Adipocyte (in vitro differentiated cells): ENCODE measurements around the gene CT45A9.
"Not testable (repeated sequence)": the region's sequence is repeated elsewhere in the genome, so short reads cannot be mapped to it uniquely, and the experiment has no call there.

Experiments
- DNase-seq: peaks from one replicate; pipeline ENCODE4 v3.0.0-alpha.2; 2015; ENCODE audit warnings: low read depth
- H3K27me3 ChIP-seq: replicated peaks from 2 replicates; pipeline ENCODE4 v1.7.0; 2013; ENCODE audit warnings: mild to moderate bottlenecking, low read length, moderate library complexity; ENCODE audit not compliant: control insufficient read depth, insufficient read depth
- H3K36me3 ChIP-seq: 2 replicates; pipeline ENCODE4 v1.7.0; 2013; ENCODE audit warnings: low read length, mild to moderate bottlenecking, moderate library complexity; ENCODE audit not compliant: control insufficient read depth, insufficient read depth, severe bottlenecking
- H3K4me1 ChIP-seq: 2 replicates; pipeline ENCODE4 v1.7.0; 2013; ENCODE audit warnings: mild to moderate bottlenecking, low read length, moderate library complexity; ENCODE audit not compliant: control insufficient read depth, insufficient read depth
- H3K4me3 ChIP-seq: 2 replicates; pipeline ENCODE4 v1.7.0; 2013; ENCODE audit warnings: mild to moderate bottlenecking, low read length, moderate library complexity
- H3K9ac ChIP-seq: 2 replicates; pipeline ENCODE4 v1.7.0; 2013; ENCODE audit warnings: mild to moderate bottlenecking, low read length, moderate library complexity
- H3K9me3 ChIP-seq: 2 replicates; pipeline ENCODE4 v1.7.0; 2013; ENCODE audit warnings: mild to moderate bottlenecking, low read length, moderate library complexity; ENCODE audit not compliant: control insufficient read depth

CT45A9 gene

GRCh38 chrX:135871712-135872111 is at the start of gene CT45A9:
Gene CT45A9 (minus strand): TSS chrX:135871812. CDS start chrX:135868061, 3,751 bp downstream.
- DNase-seq, H3K9me3 ChIP-seq, H3K4me3 ChIP-seq, H3K27me3 ChIP-seq, H3K9ac ChIP-seq, H3K36me3 ChIP-seq, H3K4me1 ChIP-seq: not testable (repeated sequence)

- peaks cover 41% of the 10 kb centered on the region for H3K27me3 ChIP-seq
- H3K4me3 ChIP-seq, H3K9me3 ChIP-seq, H3K9ac ChIP-seq, H3K4me1 ChIP-seq, H3K36me3 ChIP-seq, DNase-seq: not testable (repeated sequence)
These were observed 48.9 kb upstream of the CT45A9 start for GRCh38 chrX:135920516-135920915.

DNA sequence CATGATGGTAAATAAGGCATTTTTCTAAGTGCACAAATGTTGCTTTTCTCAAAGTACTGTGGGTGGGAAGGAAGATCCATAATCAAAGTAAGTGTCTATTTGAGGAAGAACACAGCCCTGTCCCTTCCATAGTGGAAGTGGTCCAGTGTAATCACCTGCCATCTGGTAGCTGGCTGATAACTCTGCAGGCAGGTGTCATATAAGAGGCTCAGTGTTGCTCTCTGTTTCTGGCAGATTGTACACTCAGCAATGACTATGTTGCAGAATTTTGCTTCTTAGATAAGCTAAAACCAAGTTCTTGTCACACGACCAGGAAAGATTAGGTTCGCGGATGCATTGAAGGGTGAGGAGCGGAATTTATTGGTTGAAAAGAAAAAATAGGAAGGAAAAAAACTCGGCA is 42.8 kb upstream of the CT45A9 start:
- Histone ChIP-seq H3K4me3 (no peak overlapping the region), H3K27me3 (peaks cover 50% of the 10 kb centered on the region), H3K9me3 (peaks cover 18% of the 10 kb centered on the region), H3K36me3 (no peaks in the 10 kb centered on the region), H3K4me1 (no peaks in the 10 kb centered on the region), H3K9ac (no peak overlapping the region)
- DNase-seq, result no peak

GRCh38 chrX:135910251-135910650 is 38.6 kb upstream of the CT45A9 start:
- DNase-seq, result no peak
- Histone ChIP-seq H3K4me1 (no peaks in the 10 kb centered on the region), H3K4me3 (no peak overlapping the region), H3K9ac (no peak overlapping the region), H3K27me3 (peaks cover 33% of the 10 kb centered on the region), H3K9me3 (peaks cover 14% of the 10 kb centered on the region), H3K36me3 (no peaks in the 10 kb centered on the region)

- Histone ChIP-seq H3K36me3 (no peaks in the 10 kb centered on the region), H3K4me1 (no peaks in the 10 kb centered on the region), H3K4me3 (no peak within 1 kb of the TSS), H3K9ac (no peak within 1 kb of the TSS), H3K27me3 (peaks cover 3% of the 10 kb centered on the region), H3K9me3 (no peaks in the 10 kb centered on the region)
- no peak for DNase-seq
These were observed 21.7 kb upstream of the CT45A9 start, which contains the start of the genes CT45A10 and SAGE1 for GRCh38 chrX:135893294-135893817. Gene CT45A10 (minus strand): TSS chrX:135893444. CDS start chrX:135885344, 8,100 bp downstream. Gene SAGE1 (plus strand): TSS chrX:135893716. CDS start chrX:135896243, 2,527 bp downstream.

- H3K36me3 ChIP-seq, result no peaks in the 10 kb centered on the region
- H3K4me1 ChIP-seq, result no peaks in the 10 kb centered on the region
- H3K27me3 ChIP-seq, result peaks cover 3% of the 10 kb centered on the region
- H3K9me3 ChIP-seq, result no peaks in the 10 kb centered on the region
- DNase-seq, result no peak
- H3K9ac ChIP-seq, result no peak overlapping the region
- H3K4me3 ChIP-seq, result no peak overlapping the region
These were observed 21.2 kb upstream of the CT45A9 start for GRCh38 chrX:135892781-135893180.

- DNase-seq, result no peak
- H3K9me3 ChIP-seq, result no peaks in the 10 kb centered on the region
- peaks cover 3% of the 10 kb centered on the region for H3K27me3 ChIP-seq
- H3K4me3 ChIP-seq, result no peak overlapping the region
- H3K36me3 ChIP-seq, result no peaks in the 10 kb centered on the region
- H3K9ac ChIP-seq, result no peak overlapping the region
- no peaks in the 10 kb centered on the region for H3K4me1 ChIP-seq
These were observed 18.5 kb upstream of the CT45A9 start for GRCh38 chrX:135890087-135890585.

GRCh38 chrX:135888976-135889375 is 17.4 kb upstream of the CT45A9 start:
- H3K4me3 ChIP-seq, DNase-seq: not testable (repeated sequence)

GRCh38 chrX:135888230-135888629 is 16.6 kb upstream of the CT45A9 start:
- not testable (repeated sequence) for H3K36me3 ChIP-seq, DNase-seq, H3K4me1 ChIP-seq, H3K9me3 ChIP-seq, H3K27me3 ChIP-seq, H3K9ac ChIP-seq, H3K4me3 ChIP-seq

More at GRCh38 chrX:135888976-135889375, 17.4 kb upstream of the CT45A9 start:
- H3K9me3 ChIP-seq, H3K9ac ChIP-seq, H3K4me1 ChIP-seq, H3K27me3 ChIP-seq, H3K36me3 ChIP-seq: not testable (repeated sequence)

GRCh38 chrX:135882741-135883140 is 11.1 kb upstream of the CT45A9 start:
- not testable (repeated sequence) for H3K4me1 ChIP-seq, H3K27me3 ChIP-seq, H3K36me3 ChIP-seq, H3K9me3 ChIP-seq, H3K4me3 ChIP-seq, H3K9ac ChIP-seq, DNase-seq

GRCh38 chrX:135854438-135854837 is 17.2 kb downstream of the CT45A9 start, which contains the start of gene CT45A8:
Gene CT45A8 (minus strand): TSS chrX:135854538. CDS start chrX:135850783, 3,755 bp downstream.
- H3K27me3 ChIP-seq, H3K9me3 ChIP-seq, DNase-seq, H3K4me3 ChIP-seq, H3K4me1 ChIP-seq, H3K36me3 ChIP-seq, H3K9ac ChIP-seq: not testable (repeated sequence)

GRCh38 chrX:135837180-135837579 is 34.4 kb downstream of the CT45A9 start, which contains the start of gene CT45A7:
Gene CT45A7 (minus strand): TSS chrX:135837280. CDS start chrX:135833533, 3,747 bp downstream.
- H3K4me1 ChIP-seq, DNase-seq, H3K36me3 ChIP-seq, H3K27me3 ChIP-seq, H3K9ac ChIP-seq, H3K4me3 ChIP-seq, H3K9me3 ChIP-seq: not testable (repeated sequence)
